ENCODE measurements around the gene ARHGAP44.

DNA sequence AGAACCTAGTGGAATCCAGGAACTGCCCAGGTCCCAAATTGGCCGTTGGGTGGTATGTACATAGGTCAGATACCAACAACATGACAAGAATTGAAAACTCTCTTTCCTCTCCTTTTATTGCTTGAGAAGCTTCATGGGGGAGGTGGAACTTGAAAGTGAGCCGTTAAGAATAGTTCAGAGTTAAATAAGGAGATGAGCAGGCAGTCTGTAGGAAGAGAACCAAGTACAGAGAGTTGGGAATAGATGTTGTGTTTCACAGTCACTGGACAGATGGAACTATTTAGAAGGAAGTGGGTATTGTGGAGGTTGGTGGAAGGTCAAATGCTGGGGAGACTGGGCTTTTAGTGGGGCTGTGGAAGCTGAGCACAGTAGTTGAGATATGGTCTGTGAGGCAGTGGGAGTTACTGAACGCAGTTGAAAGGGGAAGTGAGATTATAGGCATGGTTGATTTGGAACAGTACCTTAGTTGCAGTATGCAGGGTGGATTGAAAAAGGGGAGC is 26.4 kb downstream of the ARHGAP44 start:
- TF ChIP-seq, protein P1, sequence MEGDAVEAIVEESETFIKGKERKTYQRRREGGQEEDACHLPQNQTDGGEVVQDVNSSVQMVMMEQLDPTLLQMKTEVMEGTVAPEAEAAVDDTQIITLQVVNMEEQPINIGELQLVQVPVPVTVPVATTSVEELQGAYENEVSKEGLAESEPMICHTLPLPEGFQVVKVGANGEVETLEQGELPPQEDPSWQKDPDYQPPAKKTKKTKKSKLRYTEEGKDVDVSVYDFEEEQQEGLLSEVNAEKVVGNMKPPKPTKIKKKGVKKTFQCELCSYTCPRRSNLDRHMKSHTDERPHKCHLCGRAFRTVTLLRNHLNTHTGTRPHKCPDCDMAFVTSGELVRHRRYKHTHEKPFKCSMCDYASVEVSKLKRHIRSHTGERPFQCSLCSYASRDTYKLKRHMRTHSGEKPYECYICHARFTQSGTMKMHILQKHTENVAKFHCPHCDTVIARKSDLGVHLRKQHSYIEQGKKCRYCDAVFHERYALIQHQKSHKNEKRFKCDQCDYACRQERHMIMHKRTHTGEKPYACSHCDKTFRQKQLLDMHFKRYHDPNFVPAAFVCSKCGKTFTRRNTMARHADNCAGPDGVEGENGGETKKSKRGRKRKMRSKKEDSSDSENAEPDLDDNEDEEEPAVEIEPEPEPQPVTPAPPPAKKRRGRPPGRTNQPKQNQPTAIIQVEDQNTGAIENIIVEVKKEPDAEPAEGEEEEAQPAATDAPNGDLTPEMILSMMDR (IDR thresholded peaks at IDR 0.05; ENCODE audit: poor library complexity) = no peak
- TF ChIP-seq EZH2 (IDR thresholded peaks at IDR 0.05; ENCODE audit: borderline replicate concordance) = no peak
